Endothelial cell of umbilical vein (primary cell): ENCODE measurements around the gene TMEM171. TPM values are rescaled to one million over a fixed set of nuclear protein-coding genes. Genes with fewer than 3 reads are reported as not detected.
A peak's percentile ranks its signal among the peaks of the same experiment; 100 is the strongest.

Experiments used
- BruUV-seq: library from RNA; stranded (reverse); fragments of 400-500 nt; replicated peaks from 2 replicates; lab custom pipeline; 2021; lab: Mats Ljungman, UMichigan
- CTCF ChIA-PET: fragments of 300-600, 350-600 bp; sonication (Branson Sonifier 250); formaldehyde crosslinking; loops from one replicate; lab custom pipeline; 2021; ENCODE audit warnings: antibody characterized with exemption, inconsistent platforms; lab: Charles Lee
- POLR2A ChIA-PET: fragments of 300-600, 350-600 bp; sonication (Branson Sonifier 250); formaldehyde crosslinking; loops from one replicate; lab custom pipeline; 2021; ENCODE audit warnings: antibody characterized with exemption, inconsistent platforms; lab: Charles Lee
- DNase-seq: peaks from one replicate; pipeline ENCODE4 v3.0.0-alpha.2; 2011; ENCODE audit warnings: low read depth, low spot score
- FAIRE-seq: peaks from 2 replicates; lab custom pipeline; 2011; peaks lifted over from hg19 to GRCh38; lab: Jason Lieb, UNC
- H2AFZ ChIP-seq: 2 replicates; pipeline ENCODE4 v1.6.0; 2012; ENCODE audit warnings: low read depth, low read length, control low read depth, inconsistent platforms
- H3K27ac ChIP-seq: 2 replicates; pipeline ENCODE4 v1.5.1; 2011; ENCODE audit warnings: low read depth, mild to moderate bottlenecking, control low read depth, low read length, moderate library complexity; ENCODE audit not compliant: insufficient read depth
- H3K27me3 ChIP-seq, 2 experiments: 2 replicates each; pipeline versions ENCODE4 v1.6.0 to v1.6.1; 2011; ENCODE audit warnings: low read length in 2 of 2, mixed read lengths in 1 of 2; ENCODE audit not compliant: control insufficient read depth in 2 of 2, insufficient read depth in 2 of 2
- H3K36me3 ChIP-seq, 2 experiments: 2 replicates in 1 of 2; 3 replicates in 1 of 2; pipeline ENCODE4 v1.5.1; 2011; ENCODE audit warnings: low read length in 2 of 2, mild to moderate bottlenecking in 1 of 2, moderate library complexity in 1 of 2; ENCODE audit not compliant: control insufficient read depth in 2 of 2, insufficient read depth in 2 of 2; ENCODE audit errors: extremely low read depth in 1 of 2
- H3K4me1 ChIP-seq: 3 replicates; pipeline ENCODE4 v1.5.1; 2011; ENCODE audit warnings: mild to moderate bottlenecking, low read length; ENCODE audit not compliant: control insufficient read depth, insufficient read depth; ENCODE audit errors: extremely low read depth
- H3K4me2 ChIP-seq: 2 replicates; pipeline ENCODE4 v1.6.1; 2011; ENCODE audit warnings: low read length, control low read depth, mixed read lengths; ENCODE audit not compliant: insufficient read depth
- H3K4me3 ChIP-seq, 3 experiments: fragments of 200-600 bp in 1 of 3; sonication (generic), shearing (Covaris generic) in 1 of 3; replicated peaks in 1 of 3; 2 replicates each; pipeline ENCODE4 v1.5.1; 2011 to 2016; ENCODE audit warnings: control low read depth in 3 of 3, low read length in 3 of 3, mild to moderate bottlenecking in 2 of 3, inconsistent platforms in 1 of 3, low read depth in 1 of 3, moderate library complexity in 1 of 3; ENCODE audit not compliant: insufficient read depth in 1 of 3
- H3K79me2 ChIP-seq: 2 replicates; pipeline ENCODE4 v1.6.0; 2012; ENCODE audit warnings: low read length, inconsistent platforms; ENCODE audit not compliant: control insufficient read depth, insufficient read depth
- H3K9ac ChIP-seq: replicated peaks from 2 replicates; pipeline ENCODE3; 2011; ENCODE audit warnings: low read length, control low read depth; ENCODE audit not compliant: insufficient read depth; ENCODE audit errors: extremely low read depth
- H3K9me1 ChIP-seq: replicated peaks from 3 replicates; pipeline ENCODE4 v1.6.0; 2011; ENCODE audit warnings: mild to moderate bottlenecking, low read length; ENCODE audit not compliant: control insufficient read depth, insufficient read depth; ENCODE audit errors: extremely low read depth
- H3K9me3 ChIP-seq: replicated peaks from 2 replicates; pipeline ENCODE4 v1.5.1; 2012; ENCODE audit warnings: low read length, inconsistent platforms; ENCODE audit not compliant: control insufficient read depth, insufficient read depth
- H4K20me1 ChIP-seq: replicated peaks from 2 replicates; pipeline ENCODE3; 2011; ENCODE audit warnings: mild to moderate bottlenecking, low read length; ENCODE audit not compliant: control insufficient read depth, insufficient read depth; ENCODE audit errors: extremely low read depth
- JUN ChIP-seq: IDR thresholded peaks from 2 replicates; pipeline ENCODE4 v1.6.1; 2011; ENCODE audit warnings: borderline replicate concordance, low read depth; ENCODE audit not compliant: insufficient read length, insufficient read depth
- MAX ChIP-seq: IDR thresholded peaks from 2 replicates; pipeline ENCODE4 v1.6.1; 2011; ENCODE audit not compliant: insufficient read depth, insufficient read length
- POLR2AphosphoS5 ChIP-seq: IDR thresholded peaks from 2 replicates; pipeline ENCODE4 v1.6.1; 2012; ENCODE audit warnings: low read depth, mild to moderate bottlenecking, control low read depth, low read length, moderate library complexity; ENCODE audit not compliant: insufficient read depth
- dilution Hi-C: fragments of 300-500 bp; cut with MboI; formaldehyde crosslinking; loops from one replicate; pipeline ENCODE4 v1.15.0; 2019; ENCODE audit warnings: low sequenced_read_pairs; ENCODE audit not compliant: extremely low pct_ligation_motif_present
- intact Hi-C: fragments of 100-400 bp; cut with micrococcal nuclease; formaldehyde crosslinking; loops from one replicate; pipeline ENCODE4 v1.10.0; 2022
- polyA plus RNA-seq, 4 experiments: library from polyadenylated mRNA; depleted of rRNA in 3 of 4; stranded (reverse) in 3 of 4; unstranded in 1 of 4; fragments of >200 nt; gene quantifications; 2 replicates each; pipeline versions ENCODE4 v1.2.1 to v1.2.3, GENCODE V29; 2011 to 2012; ENCODE audit warnings: missing spikeins in 1 of 4
- total RNA-seq: library from RNA; stranded (reverse); gene quantifications from 2 replicates; pipeline ENCODE4 v1.2.3, GENCODE V29; 2021
- TF ChIP-seq, protein P1 (sequence below), 2 donors: IDR thresholded peaks; 1 replicate in 1 of 2; 2 replicates in 1 of 2; pipeline ENCODE4 v1.5.1; 2011; ENCODE audit warnings: low read length in 2 of 2, mild to moderate bottlenecking in 2 of 2, moderate library complexity in 2 of 2, control low read depth in 1 of 2, inconsistent platforms in 1 of 2, low read depth in 1 of 2; ENCODE audit not compliant: insufficient read depth in 1 of 2; ENCODE audit errors: extremely low read depth in 1 of 2

The TMEM171 gene
- total and polyA plus RNA-seq, 2 donors (not counting 3 experiments of a cell fraction or from before 2014, with no cell fraction given): 5.6 to 11.7 TPM

DNA sequence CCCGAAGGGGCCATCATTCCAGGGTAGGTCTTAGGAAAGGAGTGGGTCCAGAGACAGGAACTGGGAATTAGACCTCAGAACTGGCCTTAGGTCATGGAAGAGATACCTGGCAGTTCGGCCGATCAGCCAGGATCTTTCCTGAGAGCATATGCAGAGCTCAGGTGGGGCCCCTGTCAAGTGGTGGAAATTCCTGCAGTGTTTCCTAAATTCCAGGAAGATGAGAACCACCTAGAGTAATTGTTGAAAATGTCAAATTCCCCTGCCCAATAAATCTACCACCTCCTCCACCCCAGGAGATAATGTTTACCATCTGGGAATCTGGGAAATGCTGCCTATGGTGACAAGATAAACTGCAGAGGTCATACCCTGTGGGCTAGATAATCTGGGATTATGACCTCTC, 14.6 kb downstream of the TMEM171 start:
- H3K27me3 ChIP-seq: peaks cover 0 to 1% of the 10 kb centered on the region in 2 experiments
- H4K20me1 ChIP-seq: no peaks in the 10 kb centered on the region
- H3K4me2 ChIP-seq: no peak overlapping the region
- intact Hi-C loops (loop anchor here (1.0 kb wide), 2 partner anchors 35 to 67 kb away; no protein-coding TSS in a partner anchor), dilution Hi-C loops (no loop called here)
- no peaks in the 10 kb centered on the region for H3K79me2 ChIP-seq
- BruUV-seq: no TSS peak
- H3K9me1 ChIP-seq: no peaks in the 10 kb centered on the region
- FAIRE-seq: no peak
- TF ChIP-seq, protein P1, sequence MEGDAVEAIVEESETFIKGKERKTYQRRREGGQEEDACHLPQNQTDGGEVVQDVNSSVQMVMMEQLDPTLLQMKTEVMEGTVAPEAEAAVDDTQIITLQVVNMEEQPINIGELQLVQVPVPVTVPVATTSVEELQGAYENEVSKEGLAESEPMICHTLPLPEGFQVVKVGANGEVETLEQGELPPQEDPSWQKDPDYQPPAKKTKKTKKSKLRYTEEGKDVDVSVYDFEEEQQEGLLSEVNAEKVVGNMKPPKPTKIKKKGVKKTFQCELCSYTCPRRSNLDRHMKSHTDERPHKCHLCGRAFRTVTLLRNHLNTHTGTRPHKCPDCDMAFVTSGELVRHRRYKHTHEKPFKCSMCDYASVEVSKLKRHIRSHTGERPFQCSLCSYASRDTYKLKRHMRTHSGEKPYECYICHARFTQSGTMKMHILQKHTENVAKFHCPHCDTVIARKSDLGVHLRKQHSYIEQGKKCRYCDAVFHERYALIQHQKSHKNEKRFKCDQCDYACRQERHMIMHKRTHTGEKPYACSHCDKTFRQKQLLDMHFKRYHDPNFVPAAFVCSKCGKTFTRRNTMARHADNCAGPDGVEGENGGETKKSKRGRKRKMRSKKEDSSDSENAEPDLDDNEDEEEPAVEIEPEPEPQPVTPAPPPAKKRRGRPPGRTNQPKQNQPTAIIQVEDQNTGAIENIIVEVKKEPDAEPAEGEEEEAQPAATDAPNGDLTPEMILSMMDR (IDR thresholded peaks at IDR 0.05; ENCODE audit: extremely low read depth in 1 of 2, insufficient read depth in 1 of 2, low read depth in 1 of 2, low read length in 2 of 2): no peak
- TF ChIP-seq POLR2AphosphoS5 (no peak), JUN (no peak), MAX (no peak)
- CTCF ChIA-PET: interaction anchor here (1.0 to 3.5 kb wide), 2 partner anchors 9 to 36 kb away, joined by 3 to 24 read pairs; no protein-coding TSS in a partner anchor
- no peak for DNase-seq
- H3K4me3 ChIP-seq: no peak overlapping the region
- no peaks in the 10 kb centered on the region for H3K36me3 ChIP-seq
- H3K9me3 ChIP-seq: no peaks in the 10 kb centered on the region
- no peak overlapping the region for H2AFZ ChIP-seq
- POLR2A ChIA-PET: no interaction called here
- no peaks in the 10 kb centered on the region for H3K4me1 ChIP-seq
- no peak overlapping the region for H3K27ac ChIP-seq
- no peak overlapping the region for H3K9ac ChIP-seq

DNA sequence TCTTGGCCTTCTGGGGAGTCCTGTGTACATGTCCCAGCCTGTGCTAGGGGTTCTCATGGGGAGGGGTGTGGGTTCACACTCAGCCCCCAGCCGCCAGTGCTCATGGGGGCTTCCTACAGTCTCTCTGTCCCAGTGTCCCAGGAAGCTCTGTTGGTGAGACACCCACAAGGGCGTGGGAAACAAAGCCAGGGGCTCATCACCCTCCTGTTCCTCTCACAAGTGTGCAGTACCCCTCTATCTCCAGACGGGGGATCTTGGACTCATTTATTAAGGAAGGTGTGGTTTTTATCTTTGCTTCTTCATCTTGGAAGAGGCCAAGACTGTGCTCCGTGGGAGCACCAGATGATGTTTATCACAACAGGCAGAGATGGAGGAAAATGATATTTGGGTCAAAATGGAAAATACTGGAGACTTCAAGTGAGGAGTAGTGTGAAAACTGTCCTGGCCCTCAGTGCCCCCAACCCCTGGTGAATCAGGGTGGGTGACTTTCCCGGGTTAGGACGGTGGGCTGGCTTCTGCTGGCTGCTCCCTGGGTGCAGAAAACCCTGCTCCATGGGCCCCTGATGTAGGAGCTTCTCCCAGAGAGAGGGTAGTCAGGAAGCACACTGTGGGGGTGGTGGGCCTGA, 15.2 kb downstream of the TMEM171 start:
- Histone ChIP-seq H3K27ac (no peak overlapping the region), H3K36me3 (no peaks in the 10 kb centered on the region), H3K79me2 (no peaks in the 10 kb centered on the region), H3K9me3 (no peaks in the 10 kb centered on the region), H3K9ac (no peak overlapping the region), H3K4me1 (no peaks in the 10 kb centered on the region), H3K4me3 (no peak overlapping the region), H3K9me1 (no peaks in the 10 kb centered on the region), H3K4me2 (no peak overlapping the region), H3K27me3 (peaks cover 0 to 1% of the 10 kb centered on the region in 2 experiments), H2AFZ (no peak overlapping the region), H4K20me1 (no peaks in the 10 kb centered on the region)
- DNase-seq (peak; percentile 16), FAIRE-seq (no peak)
- intact Hi-C loops: loop anchor here (1.0 kb wide), 2 partner anchors 35 to 67 kb away; no protein-coding TSS in a partner anchor
- POLR2A ChIA-PET: no interaction called here
- dilution Hi-C loops: no loop called here
- TF ChIP-seq MAX: no peak
- TF ChIP-seq, protein P1 (IDR thresholded peaks at IDR 0.05; ENCODE audit: extremely low read depth in 1 of 2, insufficient read depth in 1 of 2, low read depth in 1 of 2, low read length in 2 of 2): peak; percentile 27 to 33
- CTCF ChIA-PET: interaction anchor here (1.0 to 4.3 kb wide), 6 partner anchors 8 to 74 kb away, joined by 3 to 28 read pairs (median 8); no protein-coding TSS in a partner anchor
- BruUV-seq: no TSS peak
